ENCODE data around the gene RAP2A.

Gene RAP2A

DNA sequence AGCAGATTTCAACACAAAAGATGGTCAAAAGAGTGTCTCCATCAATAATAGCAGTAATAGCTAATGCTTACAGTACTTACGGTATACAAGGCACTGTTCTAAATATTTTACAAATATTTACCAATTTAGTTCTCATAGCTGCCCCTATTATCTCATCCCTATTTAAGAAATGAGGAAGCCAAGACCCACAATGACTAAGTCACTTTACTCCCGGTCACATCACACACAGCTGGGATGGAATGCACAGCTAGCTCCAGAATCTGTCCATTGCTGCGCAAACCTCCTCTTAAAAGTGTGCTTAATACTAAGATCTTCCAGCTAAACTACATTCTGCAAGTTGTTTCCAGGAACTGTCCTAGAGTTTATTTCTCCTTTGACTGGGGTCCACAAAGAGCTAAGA is 63.4 kb downstream of the RAP2A start:
- no peak overlapping the region for H3K4me3 ChIP-seq (replicated peaks; ENCODE audit: low read depth, low read length)
- DNase-seq (ENCODE audit: low read depth), result no peak
- TF ChIP-seq, protein P1, sequence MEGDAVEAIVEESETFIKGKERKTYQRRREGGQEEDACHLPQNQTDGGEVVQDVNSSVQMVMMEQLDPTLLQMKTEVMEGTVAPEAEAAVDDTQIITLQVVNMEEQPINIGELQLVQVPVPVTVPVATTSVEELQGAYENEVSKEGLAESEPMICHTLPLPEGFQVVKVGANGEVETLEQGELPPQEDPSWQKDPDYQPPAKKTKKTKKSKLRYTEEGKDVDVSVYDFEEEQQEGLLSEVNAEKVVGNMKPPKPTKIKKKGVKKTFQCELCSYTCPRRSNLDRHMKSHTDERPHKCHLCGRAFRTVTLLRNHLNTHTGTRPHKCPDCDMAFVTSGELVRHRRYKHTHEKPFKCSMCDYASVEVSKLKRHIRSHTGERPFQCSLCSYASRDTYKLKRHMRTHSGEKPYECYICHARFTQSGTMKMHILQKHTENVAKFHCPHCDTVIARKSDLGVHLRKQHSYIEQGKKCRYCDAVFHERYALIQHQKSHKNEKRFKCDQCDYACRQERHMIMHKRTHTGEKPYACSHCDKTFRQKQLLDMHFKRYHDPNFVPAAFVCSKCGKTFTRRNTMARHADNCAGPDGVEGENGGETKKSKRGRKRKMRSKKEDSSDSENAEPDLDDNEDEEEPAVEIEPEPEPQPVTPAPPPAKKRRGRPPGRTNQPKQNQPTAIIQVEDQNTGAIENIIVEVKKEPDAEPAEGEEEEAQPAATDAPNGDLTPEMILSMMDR (IDR thresholded peaks at IDR 0.05; ENCODE audit: low read length, missing control alignments), result no peak

- TF ChIP-seq, protein P1 (IDR thresholded peaks at IDR 0.05; ENCODE audit: low read length, missing control alignments), result no peak
- H3K4me3 ChIP-seq (replicated peaks; ENCODE audit: low read depth, low read length), result no peak overlapping the region
Observed at GRCh38 chr13:97498419-97498818, 64.5 kb downstream of the RAP2A start.

GRCh38 chr13:97499181-97499580 is 65.2 kb downstream of the RAP2A start:
- no peak for DNase-seq (ENCODE audit: low read depth)
- TF ChIP-seq, protein P1 (IDR thresholded peaks at IDR 0.05; ENCODE audit: low read length, missing control alignments), result no peak
- H3K4me3 ChIP-seq (replicated peaks; ENCODE audit: low read depth, low read length), result no peak overlapping the region

More at GRCh38 chr13:97498419-97498818, 64.5 kb downstream of the RAP2A start:
- DNase-seq (ENCODE audit: low read depth), result no peak

- no peak overlapping the region for H3K4me3 ChIP-seq (replicated peaks; ENCODE audit: low read depth, low read length)
- DNase-seq (ENCODE audit: low read depth), result peak; percentile 62
- TF ChIP-seq, protein P1 (IDR thresholded peaks at IDR 0.05; ENCODE audit: low read length, missing control alignments), result no peak
Observed at GRCh38 chr13:97502181-97502580, 68.2 kb downstream of the RAP2A start.

GRCh38 chr13:97502706-97503105 is 68.7 kb downstream of the RAP2A start:
- H3K4me3 ChIP-seq (replicated peaks; ENCODE audit: low read depth, low read length), result no peak overlapping the region
- DNase-seq (ENCODE audit: low read depth), result peak; percentile 28
- TF ChIP-seq, protein P1 (IDR thresholded peaks at IDR 0.05; ENCODE audit: low read length, missing control alignments), result no peak

- TF ChIP-seq, protein P1 (IDR thresholded peaks at IDR 0.05; ENCODE audit: low read length, missing control alignments), result no peak
- DNase-seq (ENCODE audit: low read depth), result no peak
- no peak overlapping the region for H3K4me3 ChIP-seq (replicated peaks; ENCODE audit: low read depth, low read length)
Observed at GRCh38 chr13:97505017-97505416, 71.0 kb downstream of the RAP2A start.

- no peak overlapping the region for H3K4me3 ChIP-seq (replicated peaks; ENCODE audit: low read depth, low read length)
- DNase-seq (ENCODE audit: low read depth), result peak; percentile 79
- TF ChIP-seq, protein P1 (IDR thresholded peaks at IDR 0.05; ENCODE audit: low read length, missing control alignments), result no peak
Observed at GRCh38 chr13:97506511-97506910, 72.5 kb downstream of the RAP2A start.
